ENCODE data around the gene EPC1.
"Not testable (repeated sequence)": the region's sequence is repeated elsewhere in the genome, so short reads cannot be mapped to it uniquely, and the experiment has no call there.

Gene EPC1

GRCh38 chr10:32271617-32272016 is 75.3 kb downstream of the EPC1 start:
- no peak for DNase-seq (ENCODE audit: low read depth in 2 of 2)

- DNase-seq (ENCODE audit: low read depth in 2 of 2) = no peak
Measured at GRCh38 chr10:32269343-32270100, 77.4 kb downstream of the EPC1 start.

- no peak for DNase-seq (ENCODE audit: low read depth in 2 of 2)
Measured at GRCh38 chr10:32268788-32269187, 78.2 kb downstream of the EPC1 start.

- no peak for DNase-seq (ENCODE audit: low read depth in 2 of 2)
Measured at GRCh38 chr10:32266979-32267378, 80.0 kb downstream of the EPC1 start.

- DNase-seq (ENCODE audit: low read depth in 2 of 2) = no peak
Measured at GRCh38 chr10:32266566-32266965, 80.4 kb downstream of the EPC1 start.

GRCh38 chr10:32265756-32266155 is 81.2 kb downstream of the EPC1 start:
- no peak for DNase-seq (ENCODE audit: low read depth in 2 of 2)

- DNase-seq (ENCODE audit: low read depth in 2 of 2) = no peak
Measured at GRCh38 chr10:32263300-32263699, 83.7 kb downstream of the EPC1 start.

- DNase-seq (ENCODE audit: low read depth in 2 of 2) = no peak
Measured at GRCh38 chr10:32259551-32259950, 87.4 kb downstream of the EPC1 start.

GRCh38 chr10:32256613-32257437 is 90.1 kb downstream of the EPC1 start:
- DNase-seq (ENCODE audit: low read depth in 2 of 2) = peak; percentile 34 to 40

- DNase-seq (ENCODE audit: low read depth in 2 of 2) = no peak
Measured at GRCh38 chr10:32253821-32254220, 93.1 kb downstream of the EPC1 start.

- peak in 1 of 2 donors; percentile 4 for DNase-seq (ENCODE audit: low read depth in 2 of 2)
Measured at GRCh38 chr10:32253276-32253675, 93.7 kb downstream of the EPC1 start.

- not testable (repeated sequence) for DNase-seq (ENCODE audit: low read depth in 2 of 2)
Measured at GRCh38 chr10:32250489-32250888, 96.5 kb downstream of the EPC1 start.

GRCh38 chr10:32246685-32247084 is 100.3 kb downstream of the EPC1 start:
- DNase-seq (ENCODE audit: low read depth in 2 of 2) = no peak

- no peak for DNase-seq (ENCODE audit: low read depth in 2 of 2)
Measured at GRCh38 chr10:32245760-32246159, 101.2 kb downstream of the EPC1 start.

GRCh38 chr10:32244421-32245207 is 102.3 kb downstream of the EPC1 start:
- peak in 1 of 2 donors; percentile 4 for DNase-seq (ENCODE audit: low read depth in 2 of 2)

GRCh38 chr10:32244011-32244410 is 102.9 kb downstream of the EPC1 start:
- no peak for DNase-seq (ENCODE audit: low read depth in 2 of 2)

- no peak for DNase-seq (ENCODE audit: low read depth in 2 of 2)
Measured at GRCh38 chr10:32241946-32242345, 105.0 kb downstream of the EPC1 start.

- no peak for DNase-seq (ENCODE audit: low read depth in 2 of 2)
Measured at GRCh38 chr10:32240471-32240870, 106.5 kb downstream of the EPC1 start.

GRCh38 chr10:32239769-32240168 is 107.2 kb downstream of the EPC1 start:
- no peak for DNase-seq (ENCODE audit: low read depth in 2 of 2)

- no peak for DNase-seq (ENCODE audit: low read depth in 2 of 2)
Measured at GRCh38 chr10:32237644-32238345, 109.2 kb downstream of the EPC1 start.

GRCh38 chr10:32234471-32234870 is 112.5 kb downstream of the EPC1 start:
- no peak for DNase-seq (ENCODE audit: low read depth in 2 of 2)

GRCh38 chr10:32233375-32233774 is 113.6 kb downstream of the EPC1 start:
- not testable (repeated sequence) for DNase-seq (ENCODE audit: low read depth in 2 of 2)

All from stimulated activated CD8-positive, alpha-beta memory T cell treated with anti-CD3 and anti-CD28 coated beads, Interleukin-15, amount 100 ng/mL, for 48 hours (primary cell).